ENCODE results near the gene ATP1A1. TPM values are rescaled to one million over a fixed set of nuclear protein-coding genes. Genes with fewer than 3 reads are reported as not detected.

Gene ATP1A1
- total RNA-seq, 4 donors from 2014 or later: 241 to 757 (median 415) TPM

DNA sequence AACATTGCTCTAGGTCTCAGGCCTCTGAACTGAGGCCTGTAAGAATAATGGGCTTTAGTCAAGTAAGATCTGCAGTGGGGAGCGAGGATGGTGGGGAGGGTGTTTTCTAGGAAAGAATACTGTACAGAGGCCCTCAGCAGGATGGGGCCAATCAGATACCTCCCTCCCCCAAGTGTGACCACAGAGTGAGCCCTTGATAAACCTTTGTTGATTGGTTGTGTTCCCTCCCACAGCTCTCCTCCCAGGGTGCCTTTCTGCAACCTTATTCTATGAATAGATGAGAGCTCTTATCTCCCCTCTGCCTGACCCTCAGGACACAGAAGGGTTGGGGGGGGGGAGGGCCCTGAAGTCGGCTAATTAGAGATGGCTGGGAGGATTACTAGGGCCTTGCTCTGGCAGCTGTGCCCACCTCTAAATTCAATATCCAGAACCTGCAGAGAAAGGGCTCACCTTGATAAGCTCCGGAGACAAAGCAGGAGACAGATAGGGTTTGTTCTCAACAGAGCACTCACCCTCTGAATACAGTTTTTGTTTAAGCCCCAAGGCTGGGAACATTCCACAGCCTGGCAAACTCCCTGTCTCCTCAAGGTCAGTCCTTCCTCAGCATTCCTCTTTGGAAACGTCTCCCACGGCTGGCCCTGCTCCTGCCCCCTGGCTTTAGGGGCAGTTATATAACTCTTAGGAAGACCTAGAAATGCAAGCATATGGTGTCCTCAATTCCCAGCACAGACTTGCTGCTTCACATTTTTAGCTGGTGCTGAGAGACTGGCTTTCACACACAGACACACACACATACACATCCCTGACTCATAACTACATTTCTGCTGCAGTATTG is 42.9 kb downstream of the ATP1A1 start:
- no peak overlapping the region for H3K4me3 ChIP-seq (ENCODE audit: low read depth, poor library complexity, severe bottlenecking)
- peak in 1 of 2 donors; percentile 40 for DNase-seq (ENCODE audit: low spot score in 2 of 2)
- 55 to 56% methylated on average over 5 of the region's 5 CpGs for WGBS, 2 donors
- intact Hi-C loops (cut with DNase I; ENCODE audit: low total_unique reads): no loop called here
- no peak for TF ChIP-seq POLR2A (IDR thresholded peaks at IDR 0.05)
- TF ChIP-seq, protein P1, sequence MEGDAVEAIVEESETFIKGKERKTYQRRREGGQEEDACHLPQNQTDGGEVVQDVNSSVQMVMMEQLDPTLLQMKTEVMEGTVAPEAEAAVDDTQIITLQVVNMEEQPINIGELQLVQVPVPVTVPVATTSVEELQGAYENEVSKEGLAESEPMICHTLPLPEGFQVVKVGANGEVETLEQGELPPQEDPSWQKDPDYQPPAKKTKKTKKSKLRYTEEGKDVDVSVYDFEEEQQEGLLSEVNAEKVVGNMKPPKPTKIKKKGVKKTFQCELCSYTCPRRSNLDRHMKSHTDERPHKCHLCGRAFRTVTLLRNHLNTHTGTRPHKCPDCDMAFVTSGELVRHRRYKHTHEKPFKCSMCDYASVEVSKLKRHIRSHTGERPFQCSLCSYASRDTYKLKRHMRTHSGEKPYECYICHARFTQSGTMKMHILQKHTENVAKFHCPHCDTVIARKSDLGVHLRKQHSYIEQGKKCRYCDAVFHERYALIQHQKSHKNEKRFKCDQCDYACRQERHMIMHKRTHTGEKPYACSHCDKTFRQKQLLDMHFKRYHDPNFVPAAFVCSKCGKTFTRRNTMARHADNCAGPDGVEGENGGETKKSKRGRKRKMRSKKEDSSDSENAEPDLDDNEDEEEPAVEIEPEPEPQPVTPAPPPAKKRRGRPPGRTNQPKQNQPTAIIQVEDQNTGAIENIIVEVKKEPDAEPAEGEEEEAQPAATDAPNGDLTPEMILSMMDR (IDR thresholded peaks at IDR 0.05): no peak

- intact Hi-C loops (cut with DNase I; ENCODE audit: low total_unique reads): no loop called here
These were observed 43.9 kb downstream of the ATP1A1 start for GRCh38 chr1:116416854-116417513.

DNA sequence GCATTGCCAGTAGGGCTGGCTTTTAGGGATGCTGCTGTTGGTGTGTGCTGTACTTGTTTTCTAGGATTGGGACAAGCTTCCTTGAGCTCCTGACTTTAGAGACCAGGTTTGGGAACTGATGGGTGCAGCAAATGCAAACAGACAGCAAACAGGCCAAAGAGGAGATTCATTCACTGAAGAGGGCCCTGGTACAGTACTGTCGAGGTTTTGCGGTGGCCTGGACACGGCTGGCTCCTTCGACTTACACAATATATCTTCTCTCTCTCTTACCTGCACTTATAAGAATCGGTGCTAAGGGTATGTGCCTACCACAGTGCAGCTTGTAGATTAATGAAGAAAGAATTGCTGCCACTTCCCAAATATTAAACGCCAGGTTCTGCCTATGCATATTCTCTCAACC is 44.6 kb downstream of the ATP1A1 start:
- peak in 1 of 2 donors; percentile 45 for DNase-seq (ENCODE audit: low spot score in 2 of 2)
- intact Hi-C loops (cut with DNase I; ENCODE audit: low total_unique reads): no loop called here

More at GRCh38 chr1:116416854-116417513, 43.9 kb downstream of the ATP1A1 start:
- WGBS, 2 donors: 86 to 88% methylated on average over 4 of the region's 4 CpGs
- no peak overlapping the region for H3K4me3 ChIP-seq (ENCODE audit: low read depth, poor library complexity, severe bottlenecking)
- TF ChIP-seq POLR2A (IDR thresholded peaks at IDR 0.05): no peak
- TF ChIP-seq, protein P1 (IDR thresholded peaks at IDR 0.05): no peak
- DNase-seq (ENCODE audit: low spot score in 2 of 2): peak in 1 of 2 donors; percentile 43

GRCh38 chr1:116418091-116418830 is 45.2 kb downstream of the ATP1A1 start:
- TF ChIP-seq POLR2A (IDR thresholded peaks at IDR 0.05): no peak
- TF ChIP-seq, protein P1 (IDR thresholded peaks at IDR 0.05): no peak
- intact Hi-C loops (cut with DNase I; ENCODE audit: low total_unique reads): no loop called here
- peak; percentile 53 to 96 for DNase-seq (ENCODE audit: low spot score in 2 of 2)
- peak overlapping the region; percentile 71 for H3K4me3 ChIP-seq (ENCODE audit: low read depth, poor library complexity, severe bottlenecking)
- 2% methylated on average over 36 to 38 of the region's 48 CpGs for WGBS, 2 donors

More for the DNA sequence above, 44.6 kb downstream of the ATP1A1 start:
- H3K4me3 ChIP-seq (ENCODE audit: low read depth, poor library complexity, severe bottlenecking): peak overlapping the region; percentile 71
- WGBS, 2 donors: 52 to 54% methylated on average over 6 of the region's 6 CpGs
- TF ChIP-seq POLR2A (IDR thresholded peaks at IDR 0.05): no peak
- TF ChIP-seq, protein P1 (IDR thresholded peaks at IDR 0.05): no peak

DNA sequence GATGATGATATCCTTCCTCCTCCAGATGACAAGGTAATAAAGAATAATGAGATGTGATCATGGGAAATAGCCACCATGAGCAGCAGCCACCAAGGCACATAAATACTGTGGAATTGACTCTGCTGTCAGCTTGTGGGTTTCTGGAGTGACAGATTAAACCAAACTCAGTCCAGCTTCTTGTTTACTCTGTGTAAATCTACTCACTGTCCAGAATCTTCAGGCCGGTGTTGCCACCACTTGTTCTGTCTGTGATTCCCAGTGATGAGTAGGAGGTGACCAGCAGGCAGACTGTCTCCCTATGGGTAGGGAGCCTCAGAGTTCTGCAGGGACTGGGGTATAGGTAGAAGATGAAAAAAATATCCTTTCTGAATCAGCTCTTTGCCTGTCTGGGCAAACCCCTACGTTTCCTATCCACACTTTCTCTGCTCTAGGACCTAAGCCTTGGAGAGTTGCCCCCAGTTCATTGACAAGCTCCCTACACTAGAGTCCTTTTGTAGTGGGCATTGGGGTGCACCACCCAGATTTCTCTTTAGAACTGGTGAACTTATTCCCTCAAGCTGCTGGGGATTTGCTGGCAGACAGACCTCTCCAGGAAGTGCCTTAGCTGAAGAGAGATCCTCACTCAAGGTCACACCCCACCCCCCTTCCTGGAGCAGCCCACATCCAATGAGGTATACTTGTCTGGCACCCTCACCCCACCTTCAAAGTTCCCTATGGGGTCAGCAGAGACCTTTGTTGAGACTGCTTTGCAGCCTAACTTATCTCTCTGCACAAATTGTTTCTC is 47.6 kb downstream of the ATP1A1 start:
- TF ChIP-seq, protein P1 (IDR thresholded peaks at IDR 0.05): no peak
- no peak for TF ChIP-seq POLR2A (IDR thresholded peaks at IDR 0.05)
- H3K4me3 ChIP-seq (ENCODE audit: low read depth, poor library complexity, severe bottlenecking): no peak overlapping the region
- intact Hi-C loops (cut with DNase I; ENCODE audit: low total_unique reads): no loop called here
- 74 to 81% methylated on average over 2 of the region's 2 CpGs for whole genome bisulfite sequencing, 2 donors
- peak in 1 of 2 donors; percentile 49 for DNase-seq (ENCODE audit: low spot score in 2 of 2)

Measured in lower leg skin (tissue), 4 donors.